NCI-H524 treated with DMSO at 0.1 percent for 48 hours (cell line): ENCODE results near the gene SPC25.
"Not testable (repeated sequence)": the region's sequence is repeated elsewhere in the genome, so short reads cannot be mapped to it uniquely, and the experiment has no call there.

Source experiments
- DNase-seq: peaks from one replicate; lab custom pipeline; 2025; lab: John Stamatoyannopoulos, UW

Gene SPC25, protein sequence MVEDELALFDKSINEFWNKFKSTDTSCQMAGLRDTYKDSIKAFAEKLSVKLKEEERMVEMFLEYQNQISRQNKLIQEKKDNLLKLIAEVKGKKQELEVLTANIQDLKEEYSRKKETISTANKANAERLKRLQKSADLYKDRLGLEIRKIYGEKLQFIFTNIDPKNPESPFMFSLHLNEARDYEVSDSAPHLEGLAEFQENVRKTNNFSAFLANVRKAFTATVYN

DNA sequence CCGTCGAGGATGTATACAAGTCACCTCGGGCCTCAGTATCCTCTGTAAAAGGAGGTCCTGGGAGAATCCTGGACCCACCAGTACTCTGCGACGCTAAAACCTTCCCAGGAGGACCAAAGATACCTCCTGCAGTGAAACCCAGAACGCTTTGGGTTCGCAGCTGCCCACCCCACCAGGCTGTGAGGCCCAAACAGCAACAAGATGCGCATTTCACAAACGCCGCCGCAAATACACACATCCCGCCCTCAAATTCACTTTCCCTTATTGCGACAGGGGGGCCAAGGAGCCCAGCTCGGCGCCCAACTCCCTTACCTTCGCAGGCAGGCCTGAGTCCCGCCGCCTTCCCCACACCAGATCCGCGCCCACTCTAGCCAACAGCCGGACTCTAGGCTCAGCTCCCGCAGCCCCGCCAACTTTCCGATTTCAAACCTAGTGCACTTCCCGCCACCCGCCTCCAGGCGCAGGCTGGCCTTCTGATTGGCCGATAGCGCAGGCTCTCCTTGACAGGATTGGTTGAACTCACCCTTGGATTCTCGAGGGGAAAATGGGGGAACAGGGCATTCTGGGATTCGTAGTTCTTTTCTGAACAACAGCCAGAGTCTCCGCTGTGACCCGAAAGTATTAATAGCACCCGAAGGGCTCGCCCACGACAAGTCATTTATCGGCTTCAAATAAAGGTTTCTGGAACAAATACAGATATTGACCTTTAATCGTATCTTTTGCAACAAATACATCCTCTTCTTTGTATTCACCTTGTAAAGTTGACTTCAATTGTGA lies at the start of gene SPC25:
Gene SPC25, minus strand, starts transcription at position 425 of the 777 bp plus-strand sequence. CDS start 911 bp downstream, outside the sequence.
- DNase-seq, result peak; percentile 87

DNA sequence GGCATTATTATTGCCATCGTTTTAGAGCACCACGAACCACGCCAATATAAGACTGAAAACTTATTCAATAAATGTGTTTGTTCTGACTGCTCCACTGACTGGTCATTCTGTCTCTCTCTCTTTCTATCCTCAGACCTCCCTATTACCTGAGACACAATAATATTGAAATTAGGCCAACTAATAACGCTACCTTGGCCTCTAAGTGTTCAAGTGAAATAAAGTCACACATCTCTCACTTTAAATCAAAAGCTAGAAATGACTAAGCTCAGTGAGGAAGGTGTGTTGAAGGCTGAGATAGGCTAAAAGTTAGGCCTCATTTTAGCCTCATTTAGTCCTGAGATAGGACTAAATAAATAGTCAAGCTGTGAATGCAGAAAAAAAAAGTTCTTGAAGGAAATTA lies 49.7 kb upstream of the SPC25 start:
- no peak for DNase-seq

DNA sequence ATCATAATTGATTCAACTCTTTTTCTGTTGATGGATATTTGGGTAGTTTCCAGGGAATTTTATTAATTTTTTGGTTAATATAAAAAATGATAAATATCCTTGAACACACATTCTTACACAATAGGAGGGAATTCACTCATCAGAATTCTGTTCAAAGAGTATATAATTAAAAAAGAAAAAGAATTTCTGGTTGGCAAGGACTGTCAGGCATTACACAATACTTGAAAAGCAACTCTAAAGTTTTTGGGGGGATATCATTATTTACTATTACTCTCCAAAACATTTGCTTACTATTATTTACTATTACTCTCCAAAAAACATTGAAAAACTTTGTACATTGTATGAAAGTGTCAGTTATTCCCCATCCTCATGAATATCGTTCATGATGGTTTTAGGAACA lies 48.8 kb upstream of the SPC25 start:
- no peak for DNase-seq

DNA sequence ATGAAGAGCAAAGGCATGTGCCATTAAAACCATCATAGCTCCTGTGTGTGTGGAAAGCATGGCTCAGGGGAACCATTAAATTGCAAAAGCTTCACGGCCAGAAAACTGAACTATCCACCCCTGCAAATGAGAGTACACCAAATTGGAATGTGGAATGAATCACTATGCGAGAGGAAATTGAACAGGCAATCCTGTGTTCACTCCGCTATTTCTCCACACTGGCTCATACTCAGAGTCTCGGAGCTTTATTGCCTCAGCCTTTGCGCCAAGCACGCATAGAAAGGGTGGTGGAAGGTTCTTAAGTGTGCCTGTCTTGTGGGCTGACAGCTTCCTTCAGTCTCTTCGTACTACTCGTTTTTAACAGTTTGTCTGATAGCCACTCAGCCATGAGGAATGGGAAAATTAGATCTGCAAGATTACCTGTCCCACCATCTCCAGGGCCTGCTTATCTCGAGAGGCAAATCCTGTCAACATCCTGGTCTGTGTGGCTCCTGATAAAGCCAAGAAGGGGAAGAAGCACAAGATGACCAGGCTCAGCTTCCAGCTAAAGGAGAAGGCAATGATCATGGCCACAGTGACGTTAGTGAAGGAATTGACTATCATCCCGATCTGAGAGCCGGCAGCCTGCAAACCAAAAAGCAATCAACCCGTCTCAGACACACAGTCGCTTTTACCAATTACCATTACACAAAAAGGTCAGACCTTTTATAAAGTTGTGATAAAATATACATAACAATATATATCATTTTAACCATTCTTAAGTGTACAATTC lies 45.8 kb upstream of the SPC25 start:
- no peak for DNase-seq

DNA sequence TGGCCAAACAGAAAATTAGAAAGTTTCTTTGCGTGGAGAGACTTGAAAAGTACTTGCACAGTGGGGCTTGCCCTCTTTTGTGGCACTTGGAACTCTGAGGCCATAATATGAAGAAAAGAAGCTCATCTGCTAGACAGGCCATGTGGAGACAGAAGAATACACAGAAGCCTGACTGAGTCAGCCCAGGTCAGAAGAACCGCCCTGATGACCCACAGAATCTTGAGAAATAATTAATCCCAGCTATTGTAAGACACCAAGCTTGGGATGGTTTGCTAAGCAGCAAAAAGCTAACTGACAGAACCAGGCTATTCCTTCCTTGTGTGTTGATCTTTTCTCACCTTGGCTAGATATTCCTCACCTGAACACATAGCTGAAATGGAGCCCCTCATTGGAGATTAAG lies 44.6 kb upstream of the SPC25 start:
- no peak for DNase-seq

DNA sequence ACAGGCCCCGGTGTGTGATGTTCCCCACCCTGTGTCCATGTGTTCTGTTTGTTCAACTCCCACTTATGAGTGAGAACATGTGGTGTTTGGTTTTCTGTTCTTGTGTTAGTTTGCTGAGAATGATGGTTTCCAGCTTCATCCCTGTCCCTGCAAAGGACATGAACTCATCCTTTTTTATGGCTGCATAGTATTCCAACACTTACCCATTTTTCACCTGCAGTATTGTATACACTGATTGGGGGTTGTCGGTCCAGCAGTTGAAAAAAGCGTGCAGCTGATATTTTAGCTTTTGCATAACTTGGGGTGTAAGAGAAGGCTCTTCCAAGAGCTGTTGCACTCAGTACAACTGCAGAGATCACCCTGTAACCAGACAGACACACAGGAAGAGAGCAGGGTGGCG lies 41.9 kb upstream of the SPC25 start:
- DNase-seq, result not testable (repeated sequence)

DNA sequence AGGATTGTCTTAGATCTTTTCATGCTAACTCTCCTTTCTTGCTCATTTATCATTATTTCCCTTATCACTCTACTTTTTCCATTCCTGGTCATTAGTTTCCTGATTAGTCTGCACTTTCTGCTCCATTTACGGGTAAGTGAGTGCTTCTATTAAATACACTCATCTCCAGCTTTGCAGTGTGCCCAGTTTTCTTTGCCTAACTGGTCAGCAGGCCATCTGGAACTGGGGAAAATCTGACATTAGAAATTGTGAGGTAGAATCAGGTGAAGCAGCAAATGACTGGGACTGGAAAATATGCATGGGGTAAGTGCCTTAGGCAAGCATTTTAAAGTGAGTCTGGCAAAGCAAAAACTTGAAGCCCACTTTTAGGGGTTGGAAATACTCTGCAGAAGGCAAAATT lies 40.0 kb upstream of the SPC25 start:
- no peak for DNase-seq

DNA sequence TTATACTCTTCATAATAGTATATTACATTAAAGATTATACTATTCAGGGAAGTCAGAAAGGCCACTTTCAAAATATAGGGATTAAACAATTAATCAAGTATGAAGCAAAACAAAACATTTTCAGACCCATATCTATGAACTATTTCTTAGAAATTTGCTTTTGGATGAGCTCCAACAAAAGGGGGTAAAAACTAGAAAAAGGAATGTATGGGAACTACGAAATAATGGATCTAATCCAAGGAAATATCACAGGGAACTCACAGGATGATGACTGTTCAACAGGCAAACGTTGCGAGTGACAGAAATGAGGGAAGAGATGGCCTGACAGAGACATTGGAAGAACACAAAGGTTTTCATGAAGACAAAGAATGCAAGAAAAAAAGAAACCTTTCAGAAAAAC lies 38.8 kb upstream of the SPC25 start:
- no peak for DNase-seq

DNA sequence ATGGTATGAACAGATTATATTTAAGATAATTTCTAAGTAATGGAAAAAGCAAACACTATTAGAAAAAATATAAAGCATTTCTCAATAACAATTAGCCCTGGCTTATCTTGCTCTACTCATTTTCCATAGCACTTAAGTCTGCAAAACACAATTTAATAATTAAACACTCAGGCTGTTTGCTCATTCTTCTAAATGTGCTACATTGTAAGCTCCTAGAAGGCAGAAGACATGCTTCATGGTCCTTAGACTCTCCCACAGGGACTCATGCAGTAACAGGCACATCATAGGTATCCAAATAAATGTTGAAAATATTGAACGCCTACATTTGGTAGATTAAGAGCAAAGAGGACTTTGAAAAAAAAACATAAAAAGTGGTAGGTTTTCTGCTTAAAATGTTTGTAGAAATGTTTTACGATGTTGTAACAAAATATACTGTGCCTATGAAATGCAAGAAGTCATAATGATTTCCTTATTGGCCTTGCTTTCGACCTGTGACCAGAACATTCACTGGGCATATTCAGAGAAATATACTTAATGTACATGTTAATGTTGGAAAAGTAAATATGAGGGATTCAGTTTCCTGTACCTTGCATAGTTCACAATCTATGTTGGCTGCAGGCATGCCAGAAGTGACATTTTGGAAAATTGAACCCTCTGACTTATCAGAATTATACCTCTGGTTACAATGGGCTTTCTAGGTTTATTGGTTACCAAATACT lies 38.0 kb upstream of the SPC25 start:
- DNase-seq, result no peak

DNA sequence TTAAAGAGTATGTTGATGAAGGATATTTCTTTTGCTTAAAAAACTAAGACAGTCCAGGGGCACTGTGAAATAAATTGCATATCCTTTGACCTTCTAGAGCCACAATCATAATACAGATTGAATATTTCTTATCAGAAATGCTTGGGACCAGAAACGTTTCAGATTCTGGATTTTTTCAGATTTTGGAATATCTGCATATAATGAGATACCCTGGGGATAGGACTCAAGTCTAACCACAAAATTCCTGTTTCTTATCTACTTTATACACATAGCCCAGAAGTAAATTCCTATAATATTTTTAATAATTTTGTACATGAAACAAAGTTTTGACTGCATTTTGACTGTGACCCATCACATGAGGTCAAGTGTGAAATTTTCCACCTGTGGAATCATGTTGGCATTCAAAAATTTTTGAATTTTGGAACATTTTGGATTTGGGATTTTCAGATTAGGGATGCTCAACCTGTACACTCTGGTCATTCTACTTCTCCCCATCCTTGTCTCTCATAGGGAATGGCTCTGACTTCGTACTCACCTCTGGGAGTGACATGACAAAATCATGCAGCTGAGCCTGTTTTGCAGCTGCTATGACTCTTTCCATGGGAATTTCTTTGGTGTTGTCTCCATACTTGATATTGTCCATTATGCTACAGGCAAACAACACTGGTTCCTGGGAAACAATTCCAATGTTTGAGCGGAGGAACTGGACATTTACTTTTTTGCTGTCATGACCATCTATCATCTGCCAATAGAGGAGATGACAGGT lies 36.6 kb upstream of the SPC25 start:
- no peak for DNase-seq

DNA sequence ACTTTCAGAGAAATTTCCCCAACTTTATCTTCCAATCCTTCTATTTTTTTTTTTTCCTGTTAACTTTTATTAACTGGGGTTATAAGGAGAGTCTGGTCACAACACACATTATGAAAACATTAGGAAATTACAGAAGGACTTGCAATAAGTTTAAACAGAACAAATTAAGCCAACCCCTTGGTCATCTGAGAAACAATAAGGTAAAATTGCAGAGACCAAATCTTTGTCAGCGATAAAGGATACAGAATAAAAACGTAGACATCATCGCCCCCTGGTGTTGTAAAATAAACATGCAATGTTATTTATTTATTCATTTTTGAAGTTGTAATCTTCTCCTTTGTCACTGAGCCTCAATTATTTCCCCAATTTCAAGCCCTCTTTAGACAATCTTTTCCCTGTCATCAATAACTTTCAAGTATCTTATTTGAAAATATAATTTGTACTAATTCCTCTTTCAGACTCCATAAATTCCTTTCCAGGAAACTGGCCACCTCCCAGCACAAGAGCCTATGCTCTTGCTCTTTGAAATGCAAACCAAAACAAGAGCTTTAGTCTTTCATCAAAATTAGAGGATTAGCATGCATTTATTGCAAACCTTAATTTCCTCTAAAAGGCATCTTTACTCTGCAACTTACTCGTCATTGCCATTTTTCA lies 30.4 kb upstream of the SPC25 start:
- DNase-seq, result no peak

DNA sequence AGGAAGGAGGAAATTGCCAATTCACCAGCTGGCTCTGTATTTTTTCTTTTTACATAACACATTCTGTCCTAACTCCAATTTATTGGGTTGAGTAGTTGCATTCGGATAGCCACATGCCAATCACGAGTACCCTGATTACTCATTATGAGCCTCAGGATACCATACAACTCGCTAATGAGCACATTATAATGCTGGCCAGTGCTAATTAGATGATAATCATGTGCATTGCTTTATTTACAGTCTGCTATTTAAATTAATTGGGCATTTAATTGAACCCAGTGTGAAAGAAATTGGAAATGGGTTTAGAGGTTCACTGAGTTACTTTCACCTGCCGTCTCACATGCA lies 26.1 kb upstream of the SPC25 start:
- no peak for DNase-seq

DNA sequence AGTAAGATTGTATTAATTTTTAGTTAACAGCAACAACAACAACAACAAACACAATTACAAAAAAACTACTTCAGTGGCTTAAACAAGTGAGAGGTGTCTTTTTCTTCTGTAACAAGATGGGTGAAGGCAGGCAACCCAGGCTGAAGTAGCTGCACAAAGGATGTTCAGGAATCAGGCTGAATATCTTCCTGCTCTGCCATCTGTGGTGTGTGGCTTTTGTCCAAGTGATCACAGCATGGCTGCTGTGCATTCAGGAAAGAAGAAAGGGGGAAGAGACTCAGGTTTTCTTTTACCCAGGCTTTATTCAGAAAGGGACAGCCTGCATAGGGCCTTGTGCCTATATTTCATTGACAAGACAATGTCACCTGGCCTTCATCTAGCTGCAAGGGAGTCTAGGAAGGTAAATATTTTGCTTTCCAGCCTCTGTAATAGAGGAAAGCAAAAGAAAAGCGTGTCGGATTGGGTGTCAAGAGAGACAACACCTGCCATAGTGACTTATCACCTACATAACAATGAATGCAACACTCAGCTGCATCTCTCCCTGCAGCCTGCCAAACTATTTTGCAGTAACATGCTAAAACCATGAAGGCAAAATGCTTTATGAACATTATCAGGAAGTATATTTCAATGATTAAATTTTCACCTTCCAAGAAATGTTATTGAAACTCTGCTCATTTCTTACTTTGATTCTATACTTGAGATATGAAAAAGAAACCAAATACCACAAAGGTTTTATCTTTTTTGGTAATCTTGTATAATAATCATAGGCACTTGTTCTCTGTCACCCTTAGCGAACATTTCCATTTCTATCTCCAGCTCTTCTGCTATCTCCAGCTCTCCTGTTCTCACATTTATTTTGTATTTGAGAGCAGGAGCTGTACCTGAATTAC lies 25.5 kb upstream of the SPC25 start:
- peak; percentile 3 for DNase-seq

DNA sequence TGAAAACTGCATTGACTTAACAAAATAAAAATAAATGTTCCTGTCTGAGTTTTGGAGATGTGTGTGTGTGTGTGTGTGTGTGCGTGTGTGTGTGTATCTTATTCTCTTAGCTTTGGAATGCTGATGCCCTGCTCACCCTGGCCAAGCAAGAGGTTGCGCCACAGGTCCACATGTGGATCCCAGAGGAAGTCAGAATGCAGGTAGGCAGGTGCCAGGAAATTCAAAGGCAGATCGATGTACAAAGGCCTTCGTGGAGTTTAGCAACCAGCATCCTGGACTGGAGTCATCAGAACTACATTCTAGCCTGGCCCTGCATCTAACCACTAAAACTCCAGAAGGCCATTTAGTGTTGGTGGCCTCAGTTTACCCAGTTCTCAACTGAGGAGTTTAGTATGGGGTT lies 23.3 kb upstream of the SPC25 start:
- no peak for DNase-seq

DNA sequence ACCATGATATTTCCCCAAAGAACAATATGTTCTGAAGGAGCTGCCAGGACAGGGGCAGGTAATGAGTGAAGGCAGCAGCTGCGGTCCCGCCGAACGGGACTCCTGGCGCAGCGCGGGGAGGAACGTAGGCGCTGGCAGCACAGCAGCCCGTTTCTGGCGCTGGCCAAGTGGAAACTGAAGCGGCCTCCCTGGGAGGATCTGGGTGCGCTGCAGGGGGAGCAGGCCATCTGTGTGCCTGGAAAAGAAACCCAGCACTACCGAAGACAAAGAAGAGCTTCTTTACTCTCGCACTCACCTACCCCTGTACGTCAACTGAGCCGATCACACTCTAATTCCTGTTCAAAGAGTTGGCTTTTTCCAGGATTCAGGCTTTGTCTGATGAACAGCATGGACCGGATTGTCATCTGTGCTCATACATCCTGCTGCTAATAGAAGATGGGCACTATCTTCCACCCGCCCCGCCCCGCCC lies 22.7 kb upstream of the SPC25 start:
- peak; percentile 59 for DNase-seq

DNA sequence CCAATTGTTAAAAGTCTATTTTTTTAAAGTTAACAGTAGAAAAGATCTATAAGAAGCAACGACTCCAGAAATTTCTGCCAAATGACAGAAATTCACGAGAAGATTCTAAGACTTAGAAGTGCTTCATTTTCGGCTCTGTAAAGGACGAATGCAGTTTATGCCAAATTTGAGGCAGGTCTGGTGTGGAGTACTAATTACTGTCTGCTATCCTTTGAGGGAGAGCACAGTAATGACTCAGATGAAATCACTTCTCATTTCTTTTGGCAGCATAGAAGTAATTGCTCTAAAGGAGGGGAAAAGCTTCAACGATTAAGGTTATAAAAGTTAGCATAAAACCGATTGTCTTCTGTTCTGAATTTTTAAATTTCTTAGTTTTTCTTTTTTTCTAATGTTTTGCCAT lies 22.2 kb upstream of the SPC25 start:
- DNase-seq, result no peak

DNA sequence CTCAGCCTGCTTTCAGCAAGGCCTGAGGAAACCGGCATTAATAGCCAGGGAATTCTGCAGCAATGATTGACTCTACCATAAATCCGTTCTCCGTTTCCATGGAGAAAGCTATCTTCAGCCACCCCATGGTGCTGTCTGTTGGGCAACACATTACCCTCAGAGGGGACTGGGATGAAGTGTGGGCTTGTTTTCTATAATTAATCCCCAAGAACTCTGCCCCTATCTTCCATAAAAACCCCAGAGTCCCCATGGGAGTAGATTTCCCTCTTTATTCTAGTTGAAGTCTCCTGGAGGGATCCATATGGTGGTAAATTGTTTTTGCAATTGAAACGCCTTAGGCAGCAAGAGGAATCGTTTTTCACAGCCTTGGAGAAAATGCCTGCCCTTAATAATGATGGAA lies 20.1 kb upstream of the SPC25 start:
- peak; percentile 82 for DNase-seq

DNA sequence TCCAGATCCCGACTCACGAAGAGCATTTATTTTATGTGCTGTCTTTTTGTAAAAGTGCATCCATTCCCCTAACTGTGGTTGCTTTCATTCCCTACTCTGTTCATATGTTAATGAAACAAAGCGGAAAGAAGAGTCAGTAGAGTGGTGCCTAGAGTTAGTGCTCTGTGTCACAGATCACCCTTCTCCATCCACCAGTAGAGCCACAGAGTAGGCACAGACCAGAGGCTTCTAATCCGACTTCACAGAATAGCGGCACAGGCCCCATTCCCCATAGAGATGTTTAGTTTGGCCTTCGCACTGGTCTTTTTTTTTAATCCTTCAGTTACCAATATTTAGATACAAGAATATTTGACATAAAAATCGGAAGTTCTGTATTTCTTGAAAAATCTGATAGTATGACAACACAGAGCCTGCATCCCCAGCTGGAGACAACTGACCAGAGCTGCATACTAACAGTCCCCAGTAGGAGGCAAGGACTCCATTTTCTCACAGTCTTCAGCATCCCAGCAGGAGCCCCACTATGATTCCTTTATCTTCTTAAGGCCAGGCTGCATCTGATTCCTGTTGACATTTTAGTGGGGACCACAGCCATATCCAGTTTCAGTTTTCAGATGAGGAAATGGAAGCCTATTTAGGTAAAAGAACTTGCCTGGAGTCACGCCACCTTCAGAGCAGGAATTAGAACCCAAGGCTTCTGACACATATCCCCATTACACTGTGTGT lies 17.9 kb upstream of the SPC25 start:
- no peak for DNase-seq

DNA sequence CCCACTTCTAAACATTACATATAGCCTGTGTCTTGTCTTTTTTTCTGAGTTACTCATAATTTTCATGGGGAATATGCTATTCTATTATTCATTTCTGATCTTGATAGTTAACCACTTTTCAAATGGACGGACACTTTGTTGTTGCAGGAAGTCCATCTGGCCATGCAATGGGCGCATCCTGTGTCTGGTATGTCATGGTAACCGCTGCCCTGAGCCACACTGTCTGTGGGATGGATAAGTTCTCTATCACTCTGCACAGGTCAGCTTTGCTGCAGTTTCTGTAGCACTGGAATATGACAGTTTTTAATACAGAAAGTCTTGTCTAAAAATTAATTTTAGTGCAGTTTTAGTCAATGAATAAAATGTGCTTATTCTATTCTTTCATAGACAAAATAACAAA lies 14.1 kb upstream of the SPC25 start:
- DNase-seq, result no peak
